AG09319 (cell line): Measurements from ENCODE around the gene CKB.
A peak's percentile ranks its signal among the peaks of the same experiment; 100 is the strongest.
"Not testable (repeated sequence)": the region's sequence is repeated elsewhere in the genome, so short reads cannot be mapped to it uniquely, and the experiment has no call there.

ENCODE experiments used
- DNase-seq: peaks from one replicate; pipeline ENCODE4 v3.0.0-alpha.2; 2010; ENCODE audit warnings: low read depth; ENCODE audit errors: extremely low read depth
- CTCF ChIP-seq: IDR thresholded peaks from 2 replicates; pipeline ENCODE4 v1.5.1; 2011; ENCODE audit warnings: low read depth, mild to moderate bottlenecking, inconsistent platforms, low read length, moderate library complexity

The CKB gene

DNA sequence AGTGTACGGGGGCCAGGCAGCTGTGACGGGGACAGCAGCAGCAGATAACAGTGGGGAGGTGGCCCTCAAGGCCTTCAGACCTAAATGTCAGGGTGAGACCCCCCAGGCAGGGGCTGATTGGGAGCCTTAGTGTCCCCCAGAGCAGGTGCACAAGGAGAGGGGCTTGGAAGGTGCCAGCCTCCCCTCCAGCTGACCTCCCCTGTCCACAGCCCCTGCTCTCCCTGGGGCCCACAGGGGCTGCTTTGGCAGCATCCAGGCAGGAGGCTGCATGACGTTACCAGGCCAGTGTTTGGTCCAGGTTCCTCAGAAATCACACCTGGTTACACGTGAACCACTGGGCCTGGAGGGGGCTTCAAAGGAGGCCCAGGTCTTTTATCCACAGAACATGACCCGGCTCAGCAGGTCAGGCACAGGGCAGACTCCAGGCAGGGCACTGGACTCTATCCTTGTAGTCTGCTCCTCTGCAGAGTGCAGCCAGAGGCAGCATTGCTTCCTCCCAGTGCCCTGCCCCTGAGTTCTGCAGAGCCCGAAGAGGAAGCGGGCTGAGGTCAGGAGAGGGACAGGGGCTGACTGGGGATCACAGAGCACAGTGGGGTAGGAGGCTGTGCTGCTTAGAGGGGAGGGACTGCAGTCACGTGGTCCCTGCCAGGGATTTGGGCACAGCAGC is 3.8 kb upstream of the CKB start:
- DNase-seq, result no peak
- TF ChIP-seq CTCF, result no peak

DNA sequence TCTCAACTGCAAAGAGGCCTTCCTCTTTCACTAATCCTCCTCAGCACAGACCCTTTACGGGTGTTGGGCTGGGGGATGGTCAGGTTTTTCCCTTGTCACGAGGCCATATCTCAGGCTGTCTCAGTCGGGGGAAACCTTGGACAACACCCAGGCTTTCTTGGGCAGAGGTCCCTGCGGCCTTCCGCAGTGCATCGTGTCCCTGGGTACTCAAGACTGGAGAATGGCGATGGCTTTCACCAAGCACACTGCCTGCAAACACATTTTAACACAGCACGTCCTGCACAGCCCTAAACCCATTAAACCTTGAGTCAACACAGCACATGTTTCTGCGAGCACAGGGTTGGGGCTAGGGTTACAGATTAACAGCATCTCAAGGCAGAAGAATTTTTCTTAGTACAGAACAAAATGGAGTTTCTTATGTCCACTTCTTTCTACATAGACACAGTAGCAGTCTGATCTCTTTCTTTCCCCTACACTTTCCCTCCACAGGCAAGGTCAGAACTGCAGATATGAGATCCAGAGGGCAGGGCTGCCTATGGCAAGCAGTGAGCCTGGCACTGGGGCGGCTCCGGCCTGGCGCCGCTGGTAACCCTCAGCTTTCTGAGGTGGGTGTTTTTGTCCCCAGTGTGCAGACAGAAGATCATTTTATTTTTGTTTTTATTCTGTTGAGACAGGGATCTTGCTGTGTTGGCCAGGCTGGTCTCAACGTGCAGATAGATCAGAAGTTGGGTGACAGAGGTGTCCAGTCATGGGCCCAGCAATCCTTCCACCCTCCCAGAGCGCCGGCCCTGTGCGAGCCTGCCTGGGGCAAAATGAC is 3.0 kb upstream of the CKB start:
- not testable (repeated sequence) for DNase-seq

DNA sequence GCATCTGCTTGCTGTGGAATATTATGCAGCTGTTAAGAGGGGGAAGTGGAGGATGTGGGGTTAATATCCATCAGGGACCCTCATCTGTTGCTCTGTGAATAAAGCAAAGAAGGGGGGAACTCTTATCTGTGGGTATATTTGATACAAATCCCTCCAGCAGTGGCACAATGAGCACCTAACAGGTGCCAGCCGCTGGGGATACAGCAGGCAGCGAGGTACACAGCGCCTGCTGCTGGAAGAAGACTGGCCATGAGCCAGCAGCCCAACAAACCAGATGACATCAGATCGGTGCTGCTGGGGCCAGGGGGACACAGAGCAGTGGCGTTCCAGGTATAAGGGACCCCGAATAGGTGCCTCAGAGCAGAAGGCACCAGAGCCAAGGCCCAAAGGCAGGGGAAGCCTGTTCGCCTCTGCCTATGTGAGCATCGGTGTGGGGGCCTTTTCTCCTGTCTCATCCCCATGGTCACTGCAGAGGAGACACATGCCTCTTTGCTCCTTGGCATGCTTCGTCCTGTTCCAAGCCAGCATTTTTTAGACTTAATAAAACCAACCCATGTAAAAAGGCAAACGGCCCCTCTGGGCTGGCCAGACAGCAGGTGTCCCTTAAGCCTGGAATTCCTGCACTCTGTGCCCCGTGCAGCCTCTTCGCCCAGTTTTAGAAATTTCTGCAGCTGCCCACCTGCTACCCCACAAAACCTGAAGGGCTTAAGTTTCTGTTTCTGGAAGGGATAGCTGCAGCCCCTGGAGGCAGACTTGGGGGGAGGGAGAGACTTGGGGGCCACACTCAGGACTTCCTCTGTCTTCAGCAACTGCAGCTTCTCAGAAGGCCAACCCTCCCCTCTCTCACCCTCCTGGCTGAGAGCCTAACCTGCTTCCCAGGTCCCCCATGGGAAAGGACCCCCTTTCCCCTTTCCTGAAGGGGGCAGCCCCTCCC is 1.6 kb upstream of the CKB start:
- DNase-seq, result no peak
- no peak for TF ChIP-seq CTCF

- no peak for DNase-seq
- TF ChIP-seq CTCF, result no peak
These were observed 935 bp upstream of the CKB start for GRCh38 chr14:103523575-103523954.

- no peak for TF ChIP-seq CTCF
- no peak for DNase-seq
These were observed 573 bp downstream of the CKB start for GRCh38 chr14:103521951-103522563.

- no peak for TF ChIP-seq CTCF
- DNase-seq, result no peak
These were observed 1.1 kb downstream of the CKB start for GRCh38 chr14:103521438-103521950.

DNA sequence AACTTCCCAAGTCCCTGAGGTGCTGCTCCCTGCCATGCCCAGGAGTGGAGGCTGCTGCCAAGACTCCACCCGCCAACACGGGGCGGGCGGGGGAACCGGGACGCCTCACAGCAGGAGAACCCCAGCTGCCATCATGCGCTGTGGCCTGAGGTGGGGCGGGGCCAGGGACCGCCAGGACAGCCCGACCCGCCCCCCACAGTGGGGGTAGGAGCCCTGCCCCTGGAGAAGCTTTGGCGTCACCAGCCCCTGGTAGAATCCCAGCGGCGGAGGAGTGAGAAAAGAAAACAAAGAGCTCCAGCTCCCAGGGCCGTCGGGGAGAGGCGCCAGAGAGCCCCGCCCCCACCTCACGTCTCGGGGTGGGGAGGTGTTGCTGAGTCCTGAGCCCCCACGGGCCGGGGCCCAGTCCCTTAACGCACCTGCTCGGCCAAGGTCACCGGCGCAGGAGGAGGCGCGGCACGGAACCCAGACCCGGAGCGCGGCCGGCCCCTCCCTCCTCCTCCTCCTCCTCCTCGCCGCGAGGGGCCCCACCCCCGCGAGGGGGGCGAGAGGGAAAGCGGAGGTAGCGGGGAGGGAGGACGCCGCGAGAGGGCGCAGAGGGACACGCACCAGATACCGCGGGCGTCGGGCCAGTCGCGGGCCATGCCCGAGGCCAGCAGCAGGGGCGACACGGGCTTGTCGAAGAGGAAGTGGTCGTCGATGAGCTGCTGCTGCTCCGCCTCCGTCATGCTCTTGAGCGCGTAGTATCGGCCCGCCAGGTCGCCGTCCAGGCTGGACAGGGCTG is 1.8 kb downstream of the CKB start:
- DNase-seq, result no peak

More for the DNA sequence above, 1.8 kb downstream of the CKB start:
- peak; percentile 45 for TF ChIP-seq CTCF
